GM18520 (cell line): Measurements from ENCODE around the gene TSHR.

Source experiments
- ATAC-seq: cut with Tn5 transposase; IDR thresholded peaks from one replicate; pipeline ENCODE4 v1.9.1; 2021; ENCODE audit not compliant: unreplicated experiment

Gene TSHR

GRCh38 chr14:81172353-81172752, 216.9 kb downstream of the TSHR start:
- ATAC-seq, result peak; percentile 14

GRCh38 chr14:81172881-81173280, 217.5 kb downstream of the TSHR start:
- peak; percentile 28 for ATAC-seq

GRCh38 chr14:81176241-81176640, 220.8 kb downstream of the TSHR start:
- no peak for ATAC-seq

GRCh38 chr14:81177225-81177624, 221.8 kb downstream of the TSHR start:
- ATAC-seq, result no peak

- no peak for ATAC-seq
These were observed 222.6 kb downstream of the TSHR start for GRCh38 chr14:81178063-81178462.

- no peak for ATAC-seq
These were observed 224.2 kb downstream of the TSHR start for GRCh38 chr14:81179631-81180030.

- peak; percentile 93 for ATAC-seq
These were observed 232.6 kb downstream of the TSHR start for GRCh38 chr14:81187832-81188522.

- no peak for ATAC-seq
These were observed 237.2 kb downstream of the TSHR start for GRCh38 chr14:81192594-81192993.

- ATAC-seq, result peak; percentile 50
These were observed 238.7 kb downstream of the TSHR start for GRCh38 chr14:81193924-81194633.
